Thyroid gland (tissue), 4 donors: ENCODE results near the gene PTX3. TPM values are rescaled to one million over a fixed set of nuclear protein-coding genes. Genes with fewer than 3 reads are reported as not detected.

Experiments
- DNase-seq, 2 donors: peaks; one replicate each; pipeline ENCODE4 v3.0.0-alpha.2; 2019
- H3K27ac ChIP-seq, 3 donors: fragments of 200-600 bp; sonication (generic); 1 replicate in 2 of 3; 2 replicates in 1 of 3; pipeline ENCODE4 v1.5.1; 2016 to 2019; ENCODE audit warnings: mild to moderate bottlenecking in 1 of 3, moderate library complexity in 1 of 3
- H3K27me3 ChIP-seq: fragments of 200-600 bp; sonication (generic); one replicate; pipeline ENCODE4 v1.5.1; 2019
- H3K36me3 ChIP-seq, 2 donors: fragments of 200-600 bp; sonication (generic); one replicate each; pipeline ENCODE4 v1.5.1; 2016 to 2019
- H3K4me1 ChIP-seq, 2 donors: fragments of 200-600 bp; sonication (generic); one replicate each; pipeline ENCODE4 v1.5.1; 2017 to 2019
- H3K4me3 ChIP-seq, 3 donors: fragments of 200-600 bp; sonication (generic); replicated peaks in 1 of 3; 1 replicate in 2 of 3; 2 replicates in 1 of 3; pipeline ENCODE4 v1.5.1; 2016; ENCODE audit warnings: mild to moderate bottlenecking in 1 of 3
- H3K9me3 ChIP-seq: fragments of 200-600 bp; sonication (generic); one replicate; pipeline ENCODE4 v1.5.1; 2017
- CTCF ChIP-seq, 6 experiments: fragments of 200-600 bp in 3 of 6; fragments of 450-650 bp in 3 of 6; sonication (generic) in 3 of 6; IDR thresholded peaks; one replicate each; pipeline ENCODE4 v1.5.1; 2016 to 2019; ENCODE audit warnings: antibody characterized with exemption in 6 of 6, mild to moderate bottlenecking in 2 of 6, inconsistent platforms in 1 of 6, moderate library complexity in 1 of 6
- POLR2A ChIP-seq, 2 donors: fragments of 450-650 bp; IDR thresholded peaks; one replicate each; pipeline ENCODE4 v1.6.1; 2017; ENCODE audit warnings: antibody characterized with exemption in 2 of 2, mild to moderate bottlenecking in 2 of 2, moderate library complexity in 1 of 2
- WGBS, 2 donors: methylation state at CpG; one replicate each; pipeline ENCODE4 v1.1.5; 2017; 5-methylcytosine and 5-hydroxymethylcytosine counted together
- intact Hi-C: fragments of 100-400 bp; cut with DNase I; formaldehyde crosslinking; loops from one replicate; pipeline ENCODE4 v1.15.1; 2023
- total RNA-seq, 4 donors: library from RNA; depleted of rRNA; stranded (reverse); fragments of >200 nt; gene quantifications; one replicate each; pipeline ENCODE4 v1.2.3, GENCODE V29; 2016

Gene PTX3
- total RNA-seq, 4 donors from 2014 or later = 0.88 to 19.8 (median 6.6) TPM

GRCh38 chr3:157453824-157454223 is 17.2 kb downstream of the PTX3 start:
- Histone ChIP-seq H3K36me3 (no peaks in the 10 kb centered on the region), H3K4me1 (no peaks in the 10 kb centered on the region), H3K27ac (no peak overlapping the region), H3K9me3 (no peaks in the 10 kb centered on the region), H3K27me3 (no peaks in the 10 kb centered on the region), H3K4me3 (no peak overlapping the region)
- TF ChIP-seq POLR2A (IDR thresholded peaks at IDR 0.05) (no peak), CTCF (IDR thresholded peaks at IDR 0.05) (no peak)
- intact Hi-C loops = no loop called here
- no peak for DNase-seq
- 77 to 86% methylated on average over 1 of the region's 1 CpG for WGBS, 2 donors

- Histone ChIP-seq H3K27ac (no peak overlapping the region), H3K4me3 (no peak overlapping the region), H3K36me3 (no peaks in the 10 kb centered on the region), H3K4me1 (no peaks in the 10 kb centered on the region), H3K27me3 (no peaks in the 10 kb centered on the region), H3K9me3 (no peaks in the 10 kb centered on the region)
- intact Hi-C loops = no loop called here
- TF ChIP-seq CTCF (IDR thresholded peaks at IDR 0.05) = no peak
- no peak for TF ChIP-seq POLR2A (IDR thresholded peaks at IDR 0.05)
- WGBS, 2 donors = 45 to 82% methylated on average over 2 of the region's 2 CpGs
- no peak for DNase-seq
Observed at GRCh38 chr3:157459706-157460105, 23.1 kb downstream of the PTX3 start.

- DNase-seq = no peak
- no peak for TF ChIP-seq CTCF (IDR thresholded peaks at IDR 0.05)
- TF ChIP-seq POLR2A (IDR thresholded peaks at IDR 0.05) = no peak
- Histone ChIP-seq H3K4me3 (no peak overlapping the region), H3K9me3 (no peaks in the 10 kb centered on the region), H3K27ac (no peak overlapping the region), H3K4me1 (no peaks in the 10 kb centered on the region), H3K27me3 (no peaks in the 10 kb centered on the region), H3K36me3 (no peaks in the 10 kb centered on the region)
- WGBS, 2 donors = 75 to 85% methylated on average over 2 of the region's 2 CpGs
- intact Hi-C loops = no loop called here
Observed at GRCh38 chr3:157460253-157460652, 23.6 kb downstream of the PTX3 start.

GRCh38 chr3:157463816-157464215 is 27.2 kb downstream of the PTX3 start:
- H3K4me3 ChIP-seq = no peak overlapping the region
- no peaks in the 10 kb centered on the region for H3K36me3 ChIP-seq
- no peak for TF ChIP-seq POLR2A (IDR thresholded peaks at IDR 0.05)
- TF ChIP-seq CTCF (IDR thresholded peaks at IDR 0.05) = no peak
- no peak for DNase-seq
- WGBS, 2 donors = 93 to 95% methylated on average over 1 of the region's 1 CpG
- no peaks in the 10 kb centered on the region for H3K4me1 ChIP-seq
- no peaks in the 10 kb centered on the region for H3K9me3 ChIP-seq
- H3K27me3 ChIP-seq = no peaks in the 10 kb centered on the region
- no peak overlapping the region for H3K27ac ChIP-seq
- intact Hi-C loops = no loop called here

- WGBS, 2 donors = 82 to 89% methylated on average over 3 of the region's 3 CpGs
- H3K4me3 ChIP-seq = no peak overlapping the region
- no peaks in the 10 kb centered on the region for H3K27me3 ChIP-seq
- DNase-seq = no peak
- H3K27ac ChIP-seq = no peak overlapping the region
- TF ChIP-seq CTCF (IDR thresholded peaks at IDR 0.05) (no peak), POLR2A (IDR thresholded peaks at IDR 0.05) (no peak)
- intact Hi-C loops = no loop called here
- no peaks in the 10 kb centered on the region for H3K4me1 ChIP-seq
- no peaks in the 10 kb centered on the region for H3K36me3 ChIP-seq
- no peaks in the 10 kb centered on the region for H3K9me3 ChIP-seq
Observed at GRCh38 chr3:157464321-157464720, 27.7 kb downstream of the PTX3 start.
